GM19351 (cell line): ENCODE results near the gene CDH4.

Experiments used
- ATAC-seq: cut with Tn5 transposase; IDR thresholded peaks from one replicate; pipeline ENCODE4 v1.9.1; 2021; ENCODE audit warnings: mild to moderate bottlenecking, moderate library complexity; ENCODE audit not compliant: unreplicated experiment

CDH4 gene

DNA sequence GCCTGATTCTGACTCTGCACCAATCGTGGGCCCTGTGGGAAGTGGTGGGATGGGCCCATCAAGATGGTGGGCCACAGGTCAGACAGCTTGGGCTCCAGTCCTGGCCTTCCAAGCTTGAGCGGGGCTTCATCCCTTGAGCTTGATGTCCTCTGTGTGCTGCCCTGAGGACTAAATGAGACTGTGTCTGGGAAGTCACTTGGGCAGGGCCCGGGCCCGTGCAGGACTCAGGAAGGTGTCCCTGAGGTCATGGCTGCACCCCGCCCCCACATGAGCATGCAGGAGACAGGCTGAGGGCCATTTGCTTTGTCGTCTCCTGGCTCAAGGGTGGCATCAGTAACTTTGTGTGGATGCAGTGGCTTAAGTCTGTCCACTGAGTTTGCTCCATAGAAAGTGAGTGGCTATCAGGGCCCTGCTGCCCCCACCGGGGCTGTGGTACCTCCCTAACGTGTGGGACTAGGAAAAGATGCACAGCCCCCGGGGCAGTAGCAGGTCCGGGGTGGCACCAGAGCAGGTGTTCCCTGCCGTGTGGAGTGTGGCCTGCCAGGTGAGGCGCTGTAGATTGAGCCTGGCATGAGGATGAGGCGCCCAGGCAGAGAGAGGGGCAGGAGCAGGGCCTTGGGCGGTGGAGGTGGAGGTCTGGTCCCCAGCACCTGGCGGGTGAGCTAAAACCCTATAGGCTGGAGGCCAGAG lies 515.0 kb downstream of the CDH4 start:
- ATAC-seq = no peak

DNA sequence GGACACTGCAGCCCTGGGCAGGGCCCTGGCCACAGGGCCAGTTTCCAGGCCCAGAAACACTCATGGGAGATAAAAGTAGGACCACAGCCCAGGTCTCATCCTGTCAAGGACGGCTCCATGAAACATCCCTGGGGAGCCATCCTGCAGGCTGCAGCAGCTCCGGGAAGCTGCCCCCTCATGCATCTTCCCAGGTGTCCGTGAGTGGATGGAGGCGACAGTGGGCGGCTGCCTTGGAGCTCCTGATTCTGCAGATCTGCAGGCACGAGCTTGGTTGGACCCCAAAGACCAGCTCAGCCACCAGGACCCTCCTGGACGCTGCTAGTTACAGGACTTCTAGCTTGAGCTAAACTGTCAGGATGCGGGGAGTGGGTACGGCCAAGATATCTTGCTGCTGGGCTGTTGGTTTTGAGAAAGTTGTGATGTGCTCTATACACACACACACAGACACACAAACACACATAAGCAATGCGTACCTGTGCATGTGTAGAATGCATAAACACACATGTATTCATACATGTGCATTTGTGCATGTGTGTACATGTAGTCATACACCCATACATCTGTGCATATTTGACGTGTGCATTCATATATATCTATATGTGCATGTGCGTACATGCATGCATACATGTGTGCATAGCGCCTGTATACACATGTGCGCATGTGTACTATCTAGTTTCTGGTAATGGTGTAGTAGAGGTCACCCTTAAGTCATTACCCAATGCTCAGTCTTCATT lies 515.9 kb downstream of the CDH4 start:
- no peak for ATAC-seq

DNA sequence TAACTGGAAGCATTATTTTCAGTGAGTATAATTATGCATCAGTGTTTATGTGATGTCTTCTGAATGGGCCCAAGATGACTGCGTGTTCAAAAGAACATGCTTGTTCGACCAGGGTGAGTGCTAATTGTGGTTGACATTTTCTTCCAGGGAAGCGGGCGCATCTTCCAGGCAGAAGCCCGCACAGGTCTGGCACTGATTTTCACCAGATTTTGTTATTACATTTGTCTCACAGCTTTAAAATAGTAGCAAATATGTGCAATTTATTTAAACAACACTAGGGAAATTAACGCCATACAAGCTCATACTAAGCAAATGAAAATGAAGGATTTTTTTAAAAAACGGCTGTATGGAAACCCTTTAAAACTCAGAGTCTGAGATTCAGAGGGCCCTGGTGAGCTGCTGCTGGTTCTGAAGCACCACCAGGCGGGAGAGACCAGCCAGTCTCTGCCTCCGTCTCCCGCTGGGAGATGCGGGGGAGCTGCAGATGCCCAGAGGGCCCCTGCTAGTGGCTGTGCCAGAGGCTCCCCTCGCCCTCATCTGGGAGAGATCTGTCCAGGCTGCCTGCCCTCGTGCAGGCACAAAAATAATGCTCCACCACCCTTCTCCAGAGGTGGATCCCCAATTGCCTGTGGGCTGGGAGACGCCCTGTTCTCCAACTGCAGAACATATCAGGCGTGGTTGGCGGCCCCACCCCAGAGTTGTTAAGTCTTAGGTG lies 516.7 kb downstream of the CDH4 start:
- no peak for ATAC-seq

DNA sequence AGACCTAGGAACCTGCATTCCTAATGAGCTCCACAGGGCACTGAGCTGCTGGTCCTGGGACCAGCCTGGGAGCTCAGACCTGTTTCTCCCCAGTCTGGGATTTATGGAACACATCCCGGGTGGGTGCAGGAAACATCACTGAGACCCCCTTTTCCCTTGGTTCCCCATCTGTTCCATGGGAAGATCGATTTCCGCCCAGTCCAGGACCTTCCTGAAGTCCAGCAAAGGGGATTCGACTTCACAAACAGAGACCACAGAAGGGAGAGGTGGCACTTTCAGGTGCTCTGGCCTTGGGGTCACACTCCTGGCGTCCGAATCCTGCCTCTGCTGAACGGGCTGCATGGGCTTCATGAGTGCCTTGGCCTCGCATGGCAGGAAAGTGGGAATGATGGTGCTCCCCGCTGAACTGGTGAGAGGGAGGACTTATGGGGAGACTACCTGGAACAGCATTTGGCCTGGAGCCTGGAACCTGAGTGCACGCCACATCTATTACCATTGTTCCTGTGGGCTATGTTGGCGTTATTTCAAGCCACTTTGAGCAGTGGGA lies 517.3 kb downstream of the CDH4 start:
- no peak for ATAC-seq

DNA sequence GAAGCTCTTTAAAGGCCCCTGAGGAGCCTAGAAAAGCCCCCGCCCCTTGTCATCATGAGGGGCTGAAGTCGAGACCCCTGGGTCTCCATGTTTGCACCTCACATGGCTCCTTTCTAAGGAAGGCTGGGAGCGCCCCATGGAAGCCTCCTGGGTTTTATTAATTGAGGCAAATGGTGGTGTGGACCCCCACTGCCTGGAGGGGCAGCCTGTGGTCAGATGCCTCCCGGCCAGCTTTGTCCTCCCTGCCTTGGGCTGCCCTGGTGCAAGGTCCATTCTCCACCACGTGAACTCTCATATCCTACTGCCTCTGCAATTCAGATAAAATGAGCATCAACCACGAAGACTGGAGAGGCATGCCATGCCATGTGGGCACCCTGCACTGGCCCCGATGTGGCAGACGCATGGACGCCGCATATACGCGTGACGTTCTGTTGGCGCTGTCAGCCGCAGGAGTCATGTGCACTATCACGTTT lies 518.1 kb downstream of the CDH4 start:
- no peak for ATAC-seq

DNA sequence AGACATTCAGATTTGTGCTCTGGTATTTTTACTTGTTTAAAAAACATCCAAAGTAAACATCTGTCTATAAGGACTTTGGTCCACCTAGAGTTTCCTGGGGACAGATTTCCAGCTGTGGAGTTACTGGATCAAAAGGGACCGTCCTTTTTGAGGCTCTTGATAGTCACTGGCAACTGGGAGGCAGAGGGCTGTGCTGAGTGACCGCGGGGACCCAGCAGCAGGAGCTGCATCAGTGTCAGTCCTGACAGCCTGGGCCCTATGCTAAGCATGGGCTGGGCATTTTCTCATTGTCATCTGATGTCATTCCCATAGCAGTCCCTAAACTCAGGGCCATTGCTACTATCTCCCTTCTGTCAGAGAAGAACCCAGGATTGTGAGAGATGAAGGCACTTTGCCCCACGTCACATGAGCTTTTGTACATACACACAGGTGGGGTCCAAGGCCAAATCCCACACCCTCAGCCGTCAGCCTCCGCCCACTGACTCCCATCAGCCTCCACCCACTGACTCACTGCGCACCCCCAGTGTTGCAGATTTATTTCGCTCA lies 519.8 kb downstream of the CDH4 start:
- no peak for ATAC-seq

DNA sequence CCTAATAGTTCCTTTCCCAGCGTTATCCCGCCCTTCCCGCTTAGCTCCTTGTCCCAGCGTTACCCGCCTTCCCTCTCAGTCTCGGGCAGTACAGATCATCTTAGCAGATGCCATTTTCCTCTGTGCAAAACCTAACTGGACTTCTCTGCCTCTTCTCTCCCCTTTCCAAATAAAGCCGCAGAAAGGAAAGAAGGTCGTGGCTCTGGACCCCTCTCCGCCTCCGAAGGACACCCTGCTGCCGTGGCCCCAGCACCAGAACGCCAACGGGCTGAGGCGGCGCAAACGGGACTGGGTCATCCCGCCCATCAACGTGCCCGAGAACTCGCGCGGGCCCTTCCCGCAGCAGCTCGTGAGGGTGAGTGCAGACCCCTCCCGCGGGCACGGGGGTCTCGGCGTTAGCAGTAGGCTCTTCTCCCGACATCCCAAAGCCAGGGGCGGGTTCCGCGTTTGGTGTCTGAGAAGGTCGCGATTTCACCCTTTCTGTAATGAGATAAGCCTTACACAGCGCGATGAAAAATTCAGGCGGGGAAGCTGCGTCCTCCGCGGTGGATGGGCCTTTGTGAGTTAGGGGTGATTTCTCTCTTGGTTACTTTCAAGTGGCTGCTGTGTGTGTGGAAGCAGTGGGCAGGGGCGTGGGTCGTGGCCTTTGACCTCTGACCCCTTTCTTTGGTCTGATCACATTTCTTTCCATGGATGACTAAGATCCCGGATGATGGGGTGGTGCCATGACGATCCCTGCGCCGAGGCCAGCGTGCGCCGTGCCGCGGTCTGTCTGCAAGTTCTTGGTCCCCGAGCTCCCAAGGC lies 521.0 kb downstream of the CDH4 start:
- ATAC-seq = no peak

DNA sequence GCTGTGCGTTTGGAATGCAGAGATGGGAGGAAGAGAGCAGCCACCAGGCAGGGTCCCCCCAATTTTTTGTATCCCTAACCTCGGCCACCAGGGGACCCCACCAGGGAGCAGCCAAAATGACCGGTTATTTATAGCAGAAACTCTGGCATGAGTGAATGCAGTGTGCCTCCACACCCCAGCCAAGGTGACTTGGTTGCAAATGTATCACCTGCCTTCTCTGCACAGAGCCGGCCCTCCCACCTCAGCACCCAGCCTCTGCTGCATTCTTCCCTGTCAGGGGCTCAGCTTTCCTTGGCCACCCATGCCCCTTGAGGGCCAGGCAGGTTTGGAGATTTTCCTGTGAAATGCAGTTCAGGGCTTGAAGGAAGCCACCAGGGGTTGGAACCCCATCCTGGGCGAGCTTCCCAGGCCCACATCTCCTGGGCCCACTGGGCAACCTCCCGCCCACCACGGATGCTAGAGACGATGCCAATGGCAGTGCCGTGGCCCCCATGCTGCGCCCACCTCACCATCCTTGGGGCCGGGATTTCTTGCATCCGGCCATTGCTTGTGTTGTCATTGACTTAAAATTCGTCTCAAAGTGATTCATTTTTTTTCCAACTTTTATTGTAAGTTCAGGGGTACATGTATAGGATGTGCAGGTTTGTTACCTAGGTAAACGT lies 522.0 kb downstream of the CDH4 start:
- no peak for ATAC-seq

DNA sequence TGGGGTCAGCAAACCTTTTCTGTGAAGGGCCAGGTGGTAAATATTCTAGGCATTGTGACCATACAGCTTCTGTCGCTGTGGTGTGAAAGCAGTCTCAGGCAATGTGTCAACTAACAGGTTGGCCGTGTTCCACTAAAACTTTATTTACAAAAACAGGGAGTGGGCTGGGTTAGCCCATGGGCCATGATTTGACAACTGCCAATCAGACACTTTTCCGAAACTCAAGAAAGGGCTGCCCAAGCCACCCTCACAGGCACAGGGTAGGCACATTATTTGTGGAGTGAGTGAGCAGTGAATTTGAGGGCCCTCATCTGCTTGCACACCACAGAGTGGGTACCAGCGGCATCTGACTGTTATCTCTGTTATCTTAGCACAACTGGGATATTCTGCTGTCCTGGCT lies 523.4 kb downstream of the CDH4 start:
- ATAC-seq = no peak

DNA sequence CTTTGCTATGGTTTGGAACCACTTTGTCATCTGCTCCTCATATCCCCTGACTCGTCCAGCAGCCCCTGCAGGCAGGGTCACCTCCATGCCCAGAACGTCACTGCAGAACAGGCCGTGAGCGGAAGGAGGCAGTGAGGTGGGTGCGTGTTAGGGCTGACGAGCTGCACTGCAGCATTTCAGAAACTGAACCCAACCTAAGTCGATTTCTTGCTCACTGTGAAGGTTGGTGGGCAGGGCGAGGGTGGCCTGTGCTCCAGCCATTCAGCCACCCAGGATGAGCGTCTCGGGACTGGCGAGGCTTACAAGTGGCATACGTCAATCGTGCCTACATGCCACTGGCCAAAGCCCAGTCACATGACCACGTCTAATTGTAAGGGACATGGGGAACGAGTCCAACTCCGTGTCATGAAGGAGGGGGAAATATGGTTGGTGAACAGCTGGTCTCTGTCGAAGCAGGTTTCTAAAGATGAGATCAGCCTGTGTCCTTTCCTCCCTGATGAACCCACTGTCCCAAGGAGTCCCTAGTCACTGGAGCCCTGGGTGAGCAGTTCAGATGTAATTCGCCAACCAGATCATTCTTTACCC lies 524.5 kb downstream of the CDH4 start:
- ATAC-seq = no peak

DNA sequence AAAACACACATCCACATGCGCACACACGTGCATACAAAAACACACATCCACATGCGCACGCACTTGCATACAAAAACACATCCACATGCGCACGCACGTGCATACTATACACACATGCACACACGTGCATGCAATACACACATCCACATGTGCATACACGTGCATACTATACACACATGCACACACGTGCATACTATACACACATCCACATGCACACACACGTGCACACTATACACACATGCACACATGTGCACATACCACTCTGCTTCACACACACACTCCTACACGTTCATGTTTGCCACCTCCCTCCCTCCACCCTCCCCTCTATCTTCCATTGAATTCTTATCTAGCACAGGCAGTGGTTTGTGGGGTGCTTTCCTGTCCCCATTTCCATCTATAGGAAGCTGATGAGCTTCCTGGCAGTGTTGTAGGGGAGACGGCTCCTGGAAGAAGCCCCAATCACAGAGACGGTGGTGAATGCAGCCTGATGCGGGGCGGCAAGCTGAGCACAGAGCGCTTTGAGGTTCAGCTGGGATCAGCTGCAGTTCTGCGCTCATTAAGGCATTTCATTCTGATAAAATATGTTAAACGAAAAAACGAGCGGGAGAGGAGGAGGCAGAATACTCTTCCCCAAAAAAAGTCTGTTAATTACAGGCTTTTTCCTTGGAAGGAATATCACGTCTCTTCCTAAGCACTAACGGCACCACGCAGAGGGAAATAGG lies 525.9 kb downstream of the CDH4 start:
- no peak for ATAC-seq

DNA sequence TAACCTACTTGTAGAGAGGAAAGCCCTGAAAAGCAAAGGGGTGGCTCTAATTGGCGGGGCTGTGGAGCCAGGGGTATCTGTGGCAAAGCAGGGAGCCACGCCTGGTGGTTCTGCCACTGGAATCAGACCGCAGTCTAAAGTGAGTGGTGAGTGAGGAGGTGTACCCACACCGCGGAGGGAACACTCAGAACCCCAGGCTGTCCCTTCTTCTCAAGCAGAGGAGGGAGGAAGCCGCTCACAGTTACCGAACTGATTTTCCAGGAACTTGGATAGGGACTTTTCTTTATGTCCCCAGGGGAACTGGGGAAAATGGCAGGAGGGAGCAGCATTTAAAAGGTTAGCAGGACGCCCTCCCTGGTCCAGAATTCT lies 526.4 kb downstream of the CDH4 start:
- ATAC-seq = no peak

DNA sequence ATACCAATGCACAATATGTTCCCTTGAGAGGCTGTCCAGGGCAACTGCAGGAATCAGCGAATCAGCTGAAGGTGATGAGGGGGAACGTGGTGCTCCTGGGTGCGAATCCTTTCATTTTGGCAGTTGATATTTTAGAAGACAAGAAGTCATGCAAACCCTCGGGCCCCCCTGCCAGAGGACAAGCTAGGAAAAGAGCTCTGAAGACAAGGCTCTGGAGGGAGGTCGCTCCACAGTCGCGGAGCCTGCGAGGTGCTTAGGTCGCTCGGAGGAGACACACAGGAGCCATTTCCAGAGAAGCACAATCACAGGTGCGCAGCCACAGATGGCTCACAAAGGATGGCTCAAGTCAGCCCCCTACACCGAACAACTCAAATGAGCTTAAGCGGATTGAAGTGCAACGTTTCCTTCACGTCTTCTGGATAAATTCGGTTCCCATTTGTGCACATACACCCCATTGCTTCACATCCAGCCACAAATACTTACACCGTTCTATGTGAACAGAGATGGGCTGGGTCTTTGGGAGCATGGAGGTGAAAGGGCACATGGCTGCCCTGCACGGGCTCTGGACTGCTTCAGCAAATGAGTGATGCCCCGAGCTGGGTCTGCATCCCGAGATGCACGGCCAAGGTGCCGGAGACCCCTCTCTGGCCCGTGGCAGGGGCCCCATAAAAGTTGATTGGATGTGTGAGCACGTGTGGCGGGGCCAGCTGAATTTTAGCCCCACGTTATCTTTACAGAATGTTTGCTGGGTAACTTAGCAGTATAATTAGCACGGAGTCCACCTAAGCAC lies 527.3 kb downstream of the CDH4 start:
- no peak for ATAC-seq

DNA sequence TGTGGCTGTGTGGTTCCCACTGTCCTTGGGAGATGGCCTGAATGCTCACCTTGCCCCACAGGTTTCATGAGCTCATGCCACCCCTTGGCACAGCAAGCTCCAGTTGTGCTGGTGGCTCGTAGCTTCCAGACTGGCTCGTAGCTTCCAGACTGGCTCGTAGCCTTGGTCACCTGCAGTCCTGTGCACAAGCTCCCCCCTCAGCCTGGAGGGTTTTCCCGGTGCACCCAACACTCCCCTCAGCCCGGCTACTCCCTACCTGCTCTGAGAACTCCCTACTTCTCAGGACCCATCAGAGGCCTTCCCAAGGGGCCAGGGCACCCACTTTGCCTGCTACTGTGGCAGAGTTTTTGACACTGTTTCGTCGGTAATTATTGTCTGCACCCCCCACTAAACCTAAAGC lies 528.0 kb downstream of the CDH4 start:
- no peak for ATAC-seq

DNA sequence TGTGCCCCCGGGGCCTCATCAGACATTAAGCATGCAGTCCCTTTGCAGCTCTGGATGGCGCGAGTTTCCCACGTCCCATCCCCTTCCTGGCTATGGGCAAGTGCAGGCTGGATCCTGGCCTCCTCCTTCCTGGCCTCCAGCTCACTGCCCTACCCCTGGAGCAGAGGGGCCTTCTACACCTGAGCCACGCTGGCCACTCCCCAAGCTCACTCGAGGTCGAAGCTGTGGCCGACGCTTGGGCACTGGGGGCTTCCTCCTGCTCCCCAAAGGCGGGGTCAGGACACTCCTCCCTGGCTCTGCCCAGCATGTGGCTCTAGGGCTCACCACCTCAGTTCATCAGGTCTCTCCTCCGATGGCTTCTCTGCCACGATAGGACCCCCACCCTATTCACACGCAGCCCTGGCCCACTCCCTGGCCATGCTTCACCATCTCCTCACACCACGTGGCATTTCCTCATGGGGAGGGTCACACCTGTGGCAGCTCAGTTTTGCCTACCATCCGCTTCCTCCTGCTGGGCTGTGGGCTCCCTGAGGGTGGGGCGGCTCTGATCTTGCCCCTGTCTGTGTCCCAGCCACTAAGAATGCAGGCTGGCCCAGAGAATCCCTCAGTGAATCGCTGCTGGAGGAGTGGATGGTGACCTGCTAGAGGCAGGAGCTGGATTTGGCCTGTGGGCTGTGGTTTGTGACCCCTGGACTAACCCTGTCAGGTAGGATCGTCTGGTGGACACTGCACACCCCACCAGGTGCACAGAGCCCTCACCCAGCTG lies 532.9 kb downstream of the CDH4 start:
- ATAC-seq = no peak

DNA sequence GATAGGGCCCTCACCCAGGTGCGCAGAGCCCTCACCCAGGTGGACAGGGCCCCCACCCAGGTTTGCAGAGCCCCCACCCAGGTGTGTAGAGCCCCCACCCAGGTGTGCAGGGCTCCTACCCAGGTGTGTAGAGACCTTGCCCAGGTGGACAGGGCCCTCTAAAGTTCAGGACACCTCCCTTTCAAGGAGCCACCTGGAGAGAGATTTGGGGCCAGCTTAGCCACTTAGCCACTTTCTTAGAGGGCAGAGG lies 533.4 kb downstream of the CDH4 start:
- no peak for ATAC-seq

DNA sequence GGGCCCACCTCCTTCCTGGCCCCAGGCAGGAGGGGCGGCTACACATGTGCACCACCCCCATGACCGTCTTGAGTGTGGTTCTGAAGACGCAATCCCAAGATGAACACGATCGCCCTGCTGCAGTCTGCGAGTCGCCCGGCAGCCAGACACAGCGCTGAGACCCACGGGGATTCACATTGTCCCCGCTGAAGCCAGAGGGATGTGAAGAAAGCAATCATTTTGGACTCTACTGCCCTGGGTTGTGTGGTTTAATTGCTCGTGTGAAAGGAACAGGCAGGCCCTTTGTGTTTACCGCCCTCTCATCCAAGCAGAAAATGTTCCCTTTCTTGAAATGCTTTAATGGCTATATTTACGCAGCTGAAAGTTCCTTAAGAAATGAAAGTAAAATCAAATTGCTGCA lies 534.2 kb downstream of the CDH4 start:
- no peak for ATAC-seq

DNA sequence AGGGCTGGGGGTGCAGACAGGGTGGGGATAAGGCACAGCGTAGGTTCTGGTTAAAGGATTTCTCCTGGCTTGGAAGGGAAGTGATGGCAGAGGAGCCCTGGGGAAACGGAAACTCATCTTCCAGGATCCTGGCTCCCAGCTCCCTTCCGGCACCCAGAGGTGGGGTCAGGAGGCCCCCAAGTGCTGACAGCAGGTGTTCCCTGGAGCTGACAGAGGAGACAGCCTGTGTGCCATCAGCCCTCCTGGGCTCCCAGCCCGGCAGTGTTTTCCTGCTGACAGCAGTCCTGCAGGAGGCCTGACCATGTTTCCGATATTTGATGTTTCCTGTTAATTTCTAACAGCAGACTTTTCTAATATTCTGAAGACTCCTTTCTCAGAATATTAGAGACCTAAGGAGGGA lies 536.3 kb downstream of the CDH4 start:
- no peak for ATAC-seq
